K562 (cell line): ENCODE measurements around the gene FAR2. TPM values are rescaled to one million over a fixed set of nuclear protein-coding genes. Genes with fewer than 3 reads are reported as not detected.

ENCODE experiments used
- BDP1 ChIP-seq: IDR thresholded peaks from 3 replicates; pipeline ENCODE4 v1.6.1; 2011; ENCODE audit not compliant: insufficient read length, insufficient read depth
- CBX1 ChIP-seq: sonication (generic); IDR thresholded peaks from 2 replicates; pipeline ENCODE4 v1.6.1; 2016; ENCODE audit warnings: antibody characterized with exemption, low read depth, mild to moderate bottlenecking
- CC2D1A ChIP-seq: fragments of 450-650 bp; IDR thresholded peaks from 2 replicates; pipeline ENCODE4 v1.6.1; 2017; ENCODE audit warnings: mild to moderate bottlenecking
- CEBPG ChIP-seq, 3 experiments: fragments of 200-800 bp in 1 of 3; sonication (Bioruptor generic) in 1 of 3; sonication (generic) in 1 of 3; formaldehyde crosslinking in 1 of 3; IDR thresholded peaks in 2 of 3; conservative IDR thresholded peaks in 1 of 3; 2 replicates each; pipeline versions ENCODE4 v1.6.1 to v1.8.0; 2016 to 2022; ENCODE audit warnings: missing compliant biosample characterization in 2 of 3, missing genetic modification characterization in 2 of 3, mild to moderate bottlenecking in 1 of 3, missing genetic modification reagents in 1 of 3
- CHD1 ChIP-seq: fragments of 200-600 bp; sonication (generic); IDR thresholded peaks from one replicate; pipeline ENCODE4 v1.6.1; 2012; ENCODE audit warnings: mild to moderate bottlenecking, moderate library complexity, low read length, inconsistent platforms
- CREM ChIP-seq: IDR thresholded peaks from 2 replicates; pipeline ENCODE4 v1.6.1; 2014; ENCODE audit warnings: antibody characterized with exemption, low read depth
- ETV5 ChIP-seq: sonication (generic); formaldehyde crosslinking; IDR thresholded peaks from 2 replicates; pipeline ENCODE4 v1.4.0; 2020; ENCODE audit warnings: low read depth, mild to moderate bottlenecking, missing genetic modification reagents
- FOXP1 ChIP-seq: sonication (generic); formaldehyde crosslinking; IDR thresholded peaks from 2 replicates; pipeline ENCODE4 v1.8.0; 2022; ENCODE audit warnings: mild to moderate bottlenecking, missing genetic modification reagents
- GATAD2A ChIP-seq: fragments of 450-650 bp; IDR thresholded peaks from 2 replicates; pipeline ENCODE4 v1.6.1; 2017
- HNRNPK ChIP-seq: fragments of 200-400 bp; formaldehyde crosslinking; IDR thresholded peaks from one replicate; pipeline ENCODE4 v1.6.1; 2018; ENCODE audit warnings: mild to moderate bottlenecking, low read depth, low read length; ENCODE audit not compliant: poor library complexity, severe bottlenecking
- LARP7 ChIP-seq: fragments of 450-650 bp; IDR thresholded peaks from 2 replicates; pipeline ENCODE4 v1.6.1; 2016
- MAZ ChIP-seq, 2 experiments: fragments of 450-650 bp in 1 of 2; sonication (generic) in 1 of 2; formaldehyde crosslinking; IDR thresholded peaks in 1 of 2; conservative IDR thresholded peaks in 1 of 2; 2 replicates each; pipeline versions ENCODE4 v1.4.0 to v1.5.0; 2020; ENCODE audit warnings: mild to moderate bottlenecking in 1 of 2, missing genetic modification reagents in 1 of 2
- NFIC ChIP-seq: fragments of 450-650 bp; IDR thresholded peaks from 2 replicates; pipeline ENCODE4 v1.6.1; 2017; ENCODE audit warnings: mild to moderate bottlenecking, inconsistent platforms
- POLR2H ChIP-seq: IDR thresholded peaks from 2 replicates; pipeline ENCODE4 v1.6.1; 2016; ENCODE audit warnings: missing genetic modification characterization, low read depth, mild to moderate bottlenecking, control low read depth, missing compliant biosample characterization, moderate library complexity
- POU5F1 ChIP-seq: fragments of 150-350 bp; IDR thresholded peaks from 2 replicates; pipeline ENCODE4 v1.6.1; 2014; ENCODE audit warnings: borderline replicate concordance, low read length, low read depth, mild to moderate bottlenecking; ENCODE audit not compliant: partially characterized antibody
- RBFOX2 ChIP-seq: fragments of 200-400 bp; formaldehyde crosslinking; IDR thresholded peaks from 2 replicates; pipeline ENCODE4 v1.6.1; 2017; ENCODE audit warnings: low read depth, mild to moderate bottlenecking, low read length, moderate library complexity
- SPI1 ChIP-seq: IDR thresholded peaks from 2 replicates; pipeline ENCODE4 v1.6.1; 2011; ENCODE audit warnings: low read depth, low read length, control low read depth, borderline replicate concordance
- TBL1XR1 ChIP-seq, 2 experiments: IDR thresholded peaks; 2 replicates each; pipeline ENCODE4 v1.6.1; 2012; ENCODE audit warnings: improper control_type of control experiment in 2 of 2, low read length in 2 of 2, mild to moderate bottlenecking in 1 of 2
- ZBTB17 ChIP-seq: fragments of 450-650 bp; formaldehyde crosslinking; IDR thresholded peaks from 2 replicates; pipeline ENCODE4 v1.4.0; 2020; ENCODE audit warnings: mild to moderate bottlenecking
- ZNF165 ChIP-seq: fragments of 250-450 bp; sonication (Bioruptor Pico); IDR thresholded peaks from 2 replicates; pipeline ENCODE4 v1.4.0; 2020; ENCODE audit warnings: borderline replicate concordance
- ZNF212 ChIP-seq: fragments of 450-650 bp; formaldehyde crosslinking; IDR thresholded peaks from 2 replicates; pipeline ENCODE4 v1.4.0; 2020; ENCODE audit warnings: mild to moderate bottlenecking
- ZNF316 ChIP-seq: fragments of 450-650 bp; IDR thresholded peaks from 2 replicates; pipeline ENCODE4 v1.6.1; 2016
- ZNF717 ChIP-seq: fragments of 250-450 bp; sonication (Bioruptor Pico); IDR thresholded peaks from 2 replicates; pipeline ENCODE4 v1.5.0; 2021
- ZNF77 ChIP-seq: fragments of 250-450 bp; sonication (Bioruptor Pico); IDR thresholded peaks from 2 replicates; pipeline ENCODE4 v1.5.0; 2020
- polyA plus RNA-seq, 8 experiments: library from polyadenylated mRNA; depleted of rRNA in 4 of 8; stranded (reverse) in 5 of 8; unstranded in 3 of 8; fragments of >200 nt; fragmentation: Nextera tagmentation in 2 of 8; fragmentation: Illumina TruSeq in 1 of 8; extraction: Ambion mirVana in 2 of 8; extraction: Trizol in 1 of 8; gene quantifications; 2 replicates each; pipeline versions ENCODE4 v1.2.1 to v1.2.3, GENCODE V29; 2011 to 2014; ENCODE audit warnings: inconsistent platforms in 1 of 8, missing spikeins in 1 of 8
- total RNA-seq, 7 experiments: library from RNA; depleted of rRNA in 6 of 7; stranded (reverse); fragments of >200 nt in 6 of 7; fragmentation: Illumina TruSeq in 2 of 7; extraction: Trizol in 2 of 7; gene quantifications; 2 replicates each; pipeline versions ENCODE4 v1.2.1 to v1.2.3, GENCODE V29; 2011 to 2021; ENCODE audit warnings: low replicate concordance in 1 of 7
- TF ChIP-seq, protein P1 (sequence below): fragments of 200-800 bp; sonication (Bioruptor generic); IDR thresholded peaks from 2 replicates; pipeline ENCODE4 v1.6.1; 2017; ENCODE audit warnings: missing genetic modification characterization, missing compliant biosample characterization
- TF ChIP-seq, protein P2 (sequence below): fragments of 450-650 bp; IDR thresholded peaks from 2 replicates; pipeline ENCODE4 v1.6.1; 2016; ENCODE audit warnings: low read depth, mild to moderate bottlenecking, moderate library complexity
- TF ChIP-seq, protein P3 (sequence below): fragments of 250-450 bp; sonication (Bioruptor Pico); IDR thresholded peaks from 2 replicates; pipeline ENCODE4 v1.9.0; 2021; ENCODE audit warnings: mild to moderate bottlenecking, inconsistent platforms

The FAR2 gene
- total and polyA plus RNA-seq, 9 of the 15 experiments (the other 6 are each of a cell fraction or from before 2014, with no cell fraction given), result 5.0 to 13.4 (median 8.5) TPM

DNA sequence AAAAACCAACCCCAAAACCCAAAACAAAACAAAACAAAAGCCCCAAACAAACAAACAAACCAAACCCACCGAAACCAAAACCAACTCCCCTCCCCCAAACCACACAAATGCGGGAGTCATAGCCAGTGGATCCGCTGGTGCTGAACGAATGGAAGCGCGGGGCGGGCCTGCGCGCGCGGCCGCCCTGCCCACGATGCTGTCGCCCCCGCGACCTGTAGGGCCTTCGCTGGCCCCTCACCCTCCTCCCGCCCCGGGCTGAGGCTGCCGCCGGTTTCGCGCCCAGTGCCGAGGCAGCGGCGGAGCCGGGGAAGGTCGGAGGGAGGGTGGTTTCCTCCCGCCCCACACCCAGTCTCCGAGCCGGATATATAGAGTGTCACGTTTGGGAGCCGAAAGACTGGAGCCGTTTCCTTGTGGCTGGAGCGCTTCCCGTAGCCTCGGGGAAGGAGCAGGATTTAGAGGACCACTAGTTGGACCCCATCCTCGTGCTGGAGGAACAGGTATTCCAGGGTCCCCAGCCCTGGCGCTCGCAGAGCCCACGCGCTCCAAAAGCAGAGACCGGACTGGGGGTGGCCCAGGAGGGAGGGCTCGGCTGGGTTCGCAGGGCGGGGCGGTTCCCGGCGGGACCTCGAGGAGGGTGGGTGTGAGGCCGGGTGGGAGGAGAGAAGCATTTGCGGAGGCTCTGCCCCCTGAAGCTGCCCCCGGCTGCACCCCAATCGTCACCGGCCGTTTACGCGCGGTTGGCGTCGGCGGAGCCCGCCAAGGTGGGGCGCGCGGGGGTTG lies at the start of gene FAR2 (continued):
- TF ChIP-seq CREM (peak; percentile 22; the same call in 1 of the 2 replicates), RBFOX2 (peak; percentile 79), POLR2H (tag) (peak; percentile 77), NFIC (no peak), CHD1 (no peak), ZNF717 (CRISPR knock-in tag) (no peak), CC2D1A (no peak), TBL1XR1 (IDR thresholded peaks at IDR 0.05; ENCODE audit: low read length in 2 of 2) (no peak), ZNF316 (peak; percentile 21; the same call in 1 of the 2 replicates), ZBTB17 (CRISPR knock-in tag) (no peak), ZNF212 (CRISPR knock-in tag) (no peak), CEBPG (CRISPR knock-in tag; IDR thresholded peaks at IDR 0.05) (no peak), CEBPG (tag; conservative IDR thresholded peaks at IDR 0.05 in 1 of 2, IDR thresholded peaks at IDR 0.05 in 1 of 2) (no peak), BDP1 (no peak), MAZ (CRISPR knock-in tag; conservative IDR thresholded peaks at IDR 0.05 in 1 of 2, IDR thresholded peaks at IDR 0.05 in 1 of 2) (peak in 1 of 2 experiments; percentile 44; a peak in 1 of 4 replicates), HNRNPK (no peak), GATAD2A (no peak), ZNF77 (no peak), LARP7 (no peak), ETV5 (no peak), ZNF165 (CRISPR knock-in tag) (no peak), SPI1 (no peak), FOXP1 (CRISPR knock-in tag) (no peak), POU5F1 (no peak), CBX1 (no peak)
- TF ChIP-seq, protein P1, sequence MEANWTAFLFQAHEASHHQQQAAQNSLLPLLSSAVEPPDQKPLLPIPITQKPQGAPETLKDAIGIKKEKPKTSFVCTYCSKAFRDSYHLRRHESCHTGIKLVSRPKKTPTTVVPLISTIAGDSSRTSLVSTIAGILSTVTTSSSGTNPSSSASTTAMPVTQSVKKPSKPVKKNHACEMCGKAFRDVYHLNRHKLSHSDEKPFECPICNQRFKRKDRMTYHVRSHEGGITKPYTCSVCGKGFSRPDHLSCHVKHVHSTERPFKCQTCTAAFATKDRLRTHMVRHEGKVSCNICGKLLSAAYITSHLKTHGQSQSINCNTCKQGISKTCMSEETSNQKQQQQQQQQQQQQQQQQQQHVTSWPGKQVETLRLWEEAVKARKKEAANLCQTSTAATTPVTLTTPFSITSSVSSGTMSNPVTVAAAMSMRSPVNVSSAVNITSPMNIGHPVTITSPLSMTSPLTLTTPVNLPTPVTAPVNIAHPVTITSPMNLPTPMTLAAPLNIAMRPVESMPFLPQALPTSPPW (CRISPR knock-in tag), result peak; percentile 65
- TF ChIP-seq, protein P2, sequence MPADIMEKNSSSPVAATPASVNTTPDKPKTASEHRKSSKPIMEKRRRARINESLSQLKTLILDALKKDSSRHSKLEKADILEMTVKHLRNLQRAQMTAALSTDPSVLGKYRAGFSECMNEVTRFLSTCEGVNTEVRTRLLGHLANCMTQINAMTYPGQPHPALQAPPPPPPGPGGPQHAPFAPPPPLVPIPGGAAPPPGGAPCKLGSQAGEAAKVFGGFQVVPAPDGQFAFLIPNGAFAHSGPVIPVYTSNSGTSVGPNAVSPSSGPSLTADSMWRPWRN, result no peak
- TF ChIP-seq, protein P3, sequence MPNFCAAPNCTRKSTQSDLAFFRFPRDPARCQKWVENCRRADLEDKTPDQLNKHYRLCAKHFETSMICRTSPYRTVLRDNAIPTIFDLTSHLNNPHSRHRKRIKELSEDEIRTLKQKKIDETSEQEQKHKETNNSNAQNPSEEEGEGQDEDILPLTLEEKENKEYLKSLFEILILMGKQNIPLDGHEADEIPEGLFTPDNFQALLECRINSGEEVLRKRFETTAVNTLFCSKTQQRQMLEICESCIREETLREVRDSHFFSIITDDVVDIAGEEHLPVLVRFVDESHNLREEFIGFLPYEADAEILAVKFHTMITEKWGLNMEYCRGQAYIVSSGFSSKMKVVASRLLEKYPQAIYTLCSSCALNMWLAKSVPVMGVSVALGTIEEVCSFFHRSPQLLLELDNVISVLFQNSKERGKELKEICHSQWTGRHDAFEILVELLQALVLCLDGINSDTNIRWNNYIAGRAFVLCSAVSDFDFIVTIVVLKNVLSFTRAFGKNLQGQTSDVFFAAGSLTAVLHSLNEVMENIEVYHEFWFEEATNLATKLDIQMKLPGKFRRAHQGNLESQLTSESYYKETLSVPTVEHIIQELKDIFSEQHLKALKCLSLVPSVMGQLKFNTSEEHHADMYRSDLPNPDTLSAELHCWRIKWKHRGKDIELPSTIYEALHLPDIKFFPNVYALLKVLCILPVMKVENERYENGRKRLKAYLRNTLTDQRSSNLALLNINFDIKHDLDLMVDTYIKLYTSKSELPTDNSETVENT, result no peak
